Measurements from ENCODE around the gene MYO1D.

- TF ChIP-seq CTCF (IDR thresholded peaks at IDR 0.05 in 2 of 3, conservative IDR thresholded peaks at IDR 0.05 in 1 of 3; ENCODE audit: borderline replicate concordance in 1 of 3, insufficient read depth in 1 of 3, low read depth in 2 of 3, low read length in 2 of 3) (peak in 2 of 3 experiments; percentile 40 to 61; a peak in 5 of 6 replicates), POLR2A (IDR thresholded peaks at IDR 0.05; ENCODE audit: borderline replicate concordance, extremely low read depth, insufficient read depth, insufficient read length) (peak; percentile 22), SP1 (IDR thresholded peaks at IDR 0.05; ENCODE audit: low read depth) (peak; percentile 29; the same call in 1 of the 2 replicates), POLR2AphosphoS5 (IDR thresholded peaks at IDR 0.05; ENCODE audit: low read depth, low read length) (peak; percentile 73), CEBPB (IDR thresholded peaks at IDR 0.05; ENCODE audit: low read depth) (no peak), ATF3 (IDR thresholded peaks at IDR 0.05) (no peak)
These were observed at the start of gene MYO1D for GRCh38 chr17:32876417-32877163.

All from HCT116 (cell line).